Caco-2 (cell line): ENCODE measurements around the gene SHISAL2B. TPM values are rescaled to one million over a fixed set of nuclear protein-coding genes. Genes with fewer than 3 reads are reported as not detected.
"Not testable (repeated sequence)": the region's sequence is repeated elsewhere in the genome, so short reads cannot be mapped to it uniquely, and the experiment has no call there.

ENCODE experiments used
- BruUV-seq: library from RNA; stranded (reverse); fragments of 400-500 nt; replicated peaks from 2 replicates; lab custom pipeline; 2021; lab: Mats Ljungman, UMichigan
- CTCF ChIA-PET: fragments of 300-600 bp; sonication (Branson Sonifier 250); formaldehyde crosslinking; loops from one replicate; lab custom pipeline; 2022; ENCODE audit warnings: antibody characterized with exemption; lab: Charles Lee
- POLR2A ChIA-PET: fragments of 300-600 bp; sonication (Branson Sonifier 250); formaldehyde crosslinking; loops from one replicate; lab custom pipeline; 2022; ENCODE audit warnings: antibody characterized with exemption; lab: Charles Lee
- DNase-seq, 2 experiments: peaks; one replicate each; pipeline versions ENCODE4 v3.0.0 to v3.0.0-alpha.2; 2020 to 2022
- H3K27me3 ChIP-seq: replicated peaks from 2 replicates; pipeline ENCODE4 v1.6.0; 2011; ENCODE audit warnings: low read length; ENCODE audit not compliant: control insufficient read depth, insufficient read depth
- H3K36me3 ChIP-seq: 2 replicates; pipeline ENCODE4 v1.5.1; 2011; ENCODE audit warnings: low read length; ENCODE audit not compliant: control insufficient read depth, insufficient read depth
- H3K4me1 ChIP-seq: fragments of 250-450 bp; sonication (Bioruptor Pico); 2 replicates; pipeline ENCODE4 v1.5.1; 2020; ENCODE audit warnings: mild to moderate bottlenecking
- H3K4me3 ChIP-seq: 2 replicates; pipeline ENCODE4 v1.5.1; 2011; ENCODE audit warnings: low read depth, mild to moderate bottlenecking, control low read depth, low read length
- H3K9me3 ChIP-seq: fragments of 250-450 bp; sonication (Bioruptor Pico); 2 replicates; pipeline ENCODE4 v1.5.1; 2020; ENCODE audit warnings: mild to moderate bottlenecking, moderate library complexity
- H3K27ac Mint-ChIP-seq: one replicate; pipeline ENCODE4 v1.8.0; 2022; ENCODE audit warnings: mixed read lengths; ENCODE audit not compliant: unreplicated experiment
- H3K27me3 Mint-ChIP-seq: one replicate; pipeline ENCODE4 v1.8.0; 2022; ENCODE audit warnings: mixed read lengths; ENCODE audit not compliant: insufficient read depth, unreplicated experiment
- H3K36me3 Mint-ChIP-seq: one replicate; pipeline ENCODE4 v1.8.0; 2022; ENCODE audit warnings: mild to moderate bottlenecking, mixed read lengths; ENCODE audit not compliant: insufficient read depth, unreplicated experiment
- H3K4me1 Mint-ChIP-seq: one replicate; pipeline ENCODE4 v1.8.0; 2022; ENCODE audit warnings: low read depth, mixed read lengths; ENCODE audit not compliant: unreplicated experiment
- H3K4me3 Mint-ChIP-seq: one replicate; pipeline ENCODE4 v1.8.0; 2022; ENCODE audit warnings: mild to moderate bottlenecking, moderate library complexity, mixed read lengths; ENCODE audit not compliant: unreplicated experiment
- H3K9me3 Mint-ChIP-seq: one replicate; pipeline ENCODE4 v1.8.0; 2022; ENCODE audit warnings: mixed read lengths; ENCODE audit not compliant: unreplicated experiment
- intact Hi-C: fragments of 100-400 bp; cut with micrococcal nuclease; formaldehyde crosslinking; loops from one replicate; pipeline ENCODE4 v1.10.0; 2022; ENCODE audit not compliant: unreplicated experiment
- total RNA-seq: library from RNA; stranded (reverse); gene quantifications from 2 replicates; pipeline ENCODE4 v1.2.3, GENCODE V29; 2022
- TF ChIP-seq, protein P1 (sequence below), 2 experiments: fragments of 200-600 bp in 1 of 2; IDR thresholded peaks; 1 replicate in 1 of 2; 2 replicates in 1 of 2; pipeline versions ENCODE4 v1.5.1 to v1.8.0; 2011 to 2022; ENCODE audit warnings: antibody characterized with exemption in 1 of 2, control low read depth in 1 of 2, inconsistent platforms in 1 of 2, low read depth in 1 of 2, low read length in 1 of 2, mild to moderate bottlenecking in 1 of 2, moderate library complexity in 1 of 2; ENCODE audit not compliant: insufficient read depth in 1 of 2, severe bottlenecking in 1 of 2, unreplicated experiment in 1 of 2

Gene SHISAL2B
- total RNA-seq, 1 experiment from 2014 or later: not detected

GRCh38 chr5:64655596-64655995 lies 34.7 kb upstream of the SHISAL2B start:
- POLR2A ChIA-PET: no interaction called here
- Histone ChIP-seq H3K4me3 (no peak overlapping the region), H3K36me3 (no peaks in the 10 kb centered on the region), H3K9me3 (peaks cover 6% of the 10 kb centered on the region; the same call in 1 of the 2 replicates), H3K4me1 (peaks cover 15% of the 10 kb centered on the region), H3K27me3 (no peaks in the 10 kb centered on the region)
- Mint-ChIP-seq H3K27ac (no peak overlapping the region), H3K4me1 (peaks cover 17% of the 10 kb centered on the region), H3K9me3 (peaks cover 20% of the 10 kb centered on the region), H3K4me3 (no peak overlapping the region), H3K36me3 (peaks cover 6% of the 10 kb centered on the region), H3K27me3 (no peaks in the 10 kb centered on the region)
- intact Hi-C loops: no loop called here
- no peak for DNase-seq
- CTCF ChIA-PET: no interaction called here
- no TSS peak for BruUV-seq
- TF ChIP-seq, protein P1, sequence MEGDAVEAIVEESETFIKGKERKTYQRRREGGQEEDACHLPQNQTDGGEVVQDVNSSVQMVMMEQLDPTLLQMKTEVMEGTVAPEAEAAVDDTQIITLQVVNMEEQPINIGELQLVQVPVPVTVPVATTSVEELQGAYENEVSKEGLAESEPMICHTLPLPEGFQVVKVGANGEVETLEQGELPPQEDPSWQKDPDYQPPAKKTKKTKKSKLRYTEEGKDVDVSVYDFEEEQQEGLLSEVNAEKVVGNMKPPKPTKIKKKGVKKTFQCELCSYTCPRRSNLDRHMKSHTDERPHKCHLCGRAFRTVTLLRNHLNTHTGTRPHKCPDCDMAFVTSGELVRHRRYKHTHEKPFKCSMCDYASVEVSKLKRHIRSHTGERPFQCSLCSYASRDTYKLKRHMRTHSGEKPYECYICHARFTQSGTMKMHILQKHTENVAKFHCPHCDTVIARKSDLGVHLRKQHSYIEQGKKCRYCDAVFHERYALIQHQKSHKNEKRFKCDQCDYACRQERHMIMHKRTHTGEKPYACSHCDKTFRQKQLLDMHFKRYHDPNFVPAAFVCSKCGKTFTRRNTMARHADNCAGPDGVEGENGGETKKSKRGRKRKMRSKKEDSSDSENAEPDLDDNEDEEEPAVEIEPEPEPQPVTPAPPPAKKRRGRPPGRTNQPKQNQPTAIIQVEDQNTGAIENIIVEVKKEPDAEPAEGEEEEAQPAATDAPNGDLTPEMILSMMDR (IDR thresholded peaks at IDR 0.05; ENCODE audit: insufficient read depth in 1 of 2, low read depth in 1 of 2, low read length in 1 of 2, severe bottlenecking in 1 of 2, unreplicated experiment in 1 of 2): no peak

GRCh38 chr5:64659289-64659688 lies 31.0 kb upstream of the SHISAL2B start:
- peaks cover 6% of the 10 kb centered on the region for H3K4me1 ChIP-seq
- H3K36me3 ChIP-seq: no peaks in the 10 kb centered on the region
- Mint-ChIP-seq H3K4me1 (peaks cover 7% of the 10 kb centered on the region), H3K27me3 (no peaks in the 10 kb centered on the region), H3K27ac (no peak overlapping the region), H3K36me3 (no peaks in the 10 kb centered on the region), H3K9me3 (peaks cover 12% of the 10 kb centered on the region), H3K4me3 (no peak overlapping the region)
- POLR2A ChIA-PET: no interaction called here
- H3K9me3 ChIP-seq: peaks cover 4% of the 10 kb centered on the region; the same call in 1 of the 2 replicates
- CTCF ChIA-PET: no interaction called here
- TF ChIP-seq, protein P1 (IDR thresholded peaks at IDR 0.05; ENCODE audit: insufficient read depth in 1 of 2, low read depth in 1 of 2, low read length in 1 of 2, severe bottlenecking in 1 of 2, unreplicated experiment in 1 of 2): no peak
- no peak overlapping the region for H3K4me3 ChIP-seq
- BruUV-seq: no TSS peak
- intact Hi-C loops: no loop called here
- DNase-seq: no peak
- no peaks in the 10 kb centered on the region for H3K27me3 ChIP-seq

DNA sequence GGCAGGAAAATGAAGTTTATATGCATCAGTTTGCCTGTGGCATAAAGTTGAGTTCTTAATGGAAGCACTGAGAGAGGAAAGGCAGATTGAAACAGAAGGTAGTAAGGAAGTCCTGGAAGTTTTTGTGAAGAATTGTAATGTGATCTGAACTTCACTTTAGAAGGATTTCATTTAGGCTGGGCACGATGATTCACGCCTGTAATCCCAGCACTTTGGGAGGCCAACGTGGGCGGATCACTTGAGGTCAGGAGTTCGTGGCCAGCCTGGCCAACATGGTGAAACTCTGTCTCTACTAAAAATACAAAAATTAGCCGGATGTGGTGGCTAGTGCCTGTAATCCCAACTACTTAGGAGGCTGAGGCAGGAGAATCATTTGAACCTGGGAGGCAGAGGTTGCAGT lies 27.1 kb upstream of the SHISAL2B start:
- BruUV-seq, H3K27me3 ChIP-seq, POLR2A ChIA-PET, H3K27me3 Mint-ChIP-seq, H3K36me3 ChIP-seq, H3K4me1 Mint-ChIP-seq, H3K4me3 Mint-ChIP-seq, intact Hi-C loops, H3K9me3 Mint-ChIP-seq, H3K36me3 Mint-ChIP-seq, H3K9me3 ChIP-seq, H3K4me3 ChIP-seq, DNase-seq, CTCF ChIA-PET, H3K27ac Mint-ChIP-seq: not testable (repeated sequence)
- peaks cover 15% of the 10 kb centered on the region for H3K4me1 ChIP-seq

DNA sequence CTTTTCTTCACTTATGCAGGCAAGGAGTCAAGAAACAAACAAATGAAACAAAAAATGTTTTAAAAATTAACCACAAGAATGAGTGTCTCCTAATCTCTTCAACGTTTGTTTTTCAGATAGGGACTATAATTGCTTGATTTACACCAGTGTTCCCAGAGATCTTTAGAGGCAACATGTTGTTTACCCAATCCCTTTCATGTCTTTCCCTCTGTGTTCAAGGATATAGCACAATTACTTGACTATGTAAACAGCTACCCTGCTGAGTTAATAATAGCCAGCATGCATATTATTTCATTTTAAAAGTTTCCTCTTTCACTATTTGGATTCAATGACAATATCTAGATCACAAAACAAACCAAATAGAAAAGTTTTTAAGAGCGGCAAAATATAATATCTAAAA lies 25.1 kb upstream of the SHISAL2B start:
- Mint-ChIP-seq H3K27ac (no peak overlapping the region), H3K4me1 (peaks cover 6% of the 10 kb centered on the region), H3K9me3 (no peaks in the 10 kb centered on the region), H3K27me3 (no peaks in the 10 kb centered on the region), H3K36me3 (no peaks in the 10 kb centered on the region), H3K4me3 (no peak overlapping the region)
- intact Hi-C loops: no loop called here
- no peak for DNase-seq
- BruUV-seq: no TSS peak
- Histone ChIP-seq H3K9me3 (no peaks in the 10 kb centered on the region), H3K4me1 (peaks cover 15% of the 10 kb centered on the region), H3K27me3 (no peaks in the 10 kb centered on the region), H3K36me3 (no peaks in the 10 kb centered on the region), H3K4me3 (no peak overlapping the region)
- TF ChIP-seq, protein P1 (IDR thresholded peaks at IDR 0.05; ENCODE audit: insufficient read depth in 1 of 2, low read depth in 1 of 2, low read length in 1 of 2, severe bottlenecking in 1 of 2, unreplicated experiment in 1 of 2): no peak
- ChIA-PET POLR2A (no interaction called here), CTCF (no interaction called here)
